H9 (cell line): Measurements from ENCODE around the gene NTN3. TPM values are rescaled to one million over a fixed set of nuclear protein-coding genes. Genes with fewer than 3 reads are reported as not detected.

Experiments used
- DNase-seq: peaks from one replicate; pipeline ENCODE4 v3.0.0-alpha.2; 2017
- H2AFZ ChIP-seq: one replicate; pipeline ENCODE4 v1.6.1; 2013; ENCODE audit warnings: mild to moderate bottlenecking, low read length, control low read depth, moderate library complexity
- H2AK5ac ChIP-seq: 2 replicates; pipeline ENCODE4 v1.6.1; 2013; ENCODE audit warnings: low read length, control low read depth, mixed read lengths; ENCODE audit not compliant: insufficient read length
- H2BK120ac ChIP-seq: one replicate; pipeline ENCODE4 v1.6.1; 2013; ENCODE audit warnings: low read depth, mild to moderate bottlenecking, low read length, control low read depth, inconsistent platforms; ENCODE audit not compliant: poor library complexity, severe bottlenecking
- H2BK12ac ChIP-seq: 2 replicates; pipeline ENCODE4 v1.6.1; 2013; ENCODE audit warnings: low read length, control low read depth, mixed read lengths, low read depth; ENCODE audit not compliant: insufficient read length
- H2BK15ac ChIP-seq: 2 replicates; pipeline ENCODE4 v1.6.1; 2013; ENCODE audit warnings: low read depth, low read length, control low read depth
- H2BK20ac ChIP-seq: one replicate; pipeline ENCODE4 v1.6.1; 2013; ENCODE audit warnings: low read depth, mild to moderate bottlenecking, low read length, control low read depth, inconsistent platforms; ENCODE audit not compliant: poor library complexity, severe bottlenecking
- H2BK5ac ChIP-seq: 2 replicates; pipeline ENCODE4 v1.6.1; 2013; ENCODE audit warnings: low read length, control low read depth, mixed read lengths; ENCODE audit not compliant: insufficient read length
- H3K14ac ChIP-seq: 2 replicates; pipeline ENCODE4 v1.6.1; 2013; ENCODE audit warnings: low read length, control low read depth; ENCODE audit not compliant: insufficient read depth
- H3K18ac ChIP-seq: 2 replicates; pipeline ENCODE4 v1.6.1; 2013; ENCODE audit warnings: low read depth, mild to moderate bottlenecking, mixed read lengths, low read length, control low read depth; ENCODE audit not compliant: insufficient read length
- H3K23ac ChIP-seq: 2 replicates; pipeline ENCODE4 v1.6.1; 2013; ENCODE audit warnings: low read length, control low read depth, mixed read lengths, low read depth; ENCODE audit not compliant: insufficient read length
- H3K23me2 ChIP-seq: 2 replicates; pipeline ENCODE4 v1.6.1; 2013; ENCODE audit warnings: low read depth, mild to moderate bottlenecking, mixed read lengths, low read length, control low read depth; ENCODE audit not compliant: insufficient read length, poor library complexity, severe bottlenecking
- H3K27ac ChIP-seq: 2 replicates; pipeline ENCODE4 v1.5.1; 2013; ENCODE audit warnings: low read length, control low read depth, mixed read lengths, low read depth; ENCODE audit not compliant: insufficient read length
- H3K27me3 ChIP-seq: 2 replicates; pipeline ENCODE4 v1.6.1; 2013; ENCODE audit warnings: low read length, control low read depth, inconsistent platforms; ENCODE audit not compliant: insufficient read depth
- H3K4ac ChIP-seq: 2 replicates; pipeline ENCODE4 v1.6.1; 2013; ENCODE audit warnings: low read depth, mild to moderate bottlenecking, control low read depth, inconsistent platforms, low read length, moderate library complexity
- H3K4me1 ChIP-seq: 2 replicates; pipeline ENCODE4 v1.6.1; 2013; ENCODE audit warnings: low read length, control low read depth, inconsistent platforms; ENCODE audit not compliant: insufficient read depth
- H3K4me2 ChIP-seq: 2 replicates; pipeline ENCODE4 v1.6.1; 2013; ENCODE audit warnings: low read length, control low read depth, mixed read lengths; ENCODE audit not compliant: insufficient read length, insufficient read depth
- H3K56ac ChIP-seq: 2 replicates; pipeline ENCODE4 v1.6.1; 2013; ENCODE audit warnings: low read depth, mild to moderate bottlenecking, mixed read lengths, low read length, control low read depth; ENCODE audit not compliant: insufficient read length
- H3K79me1 ChIP-seq: 2 replicates; pipeline ENCODE4 v1.6.1; 2013; ENCODE audit warnings: low read depth, mild to moderate bottlenecking, moderate library complexity, low read length, control low read depth, inconsistent platforms; ENCODE audit not compliant: insufficient read depth, poor library complexity, severe bottlenecking
- H3K79me2 ChIP-seq: 2 replicates; pipeline ENCODE4 v1.6.1; 2013; ENCODE audit warnings: low read length, control low read depth, inconsistent platforms; ENCODE audit not compliant: insufficient read depth
- H3K9ac ChIP-seq: 2 replicates; pipeline ENCODE4 v1.6.1; 2013; ENCODE audit warnings: low read length, control low read depth, mixed read lengths; ENCODE audit not compliant: insufficient read length; ENCODE audit errors: extremely low read depth
- H3K9me3 ChIP-seq: one replicate; pipeline ENCODE4 v1.6.1; 2013; ENCODE audit warnings: low read depth, low read length, inconsistent platforms; ENCODE audit not compliant: control insufficient read depth
- H3T11ph ChIP-seq: one replicate; pipeline ENCODE4 v1.6.1; 2013; ENCODE audit warnings: mild to moderate bottlenecking, low read length, control low read depth, inconsistent platforms
- H4K20me1 ChIP-seq: one replicate; pipeline ENCODE4 v1.6.1; 2013; ENCODE audit not compliant: control insufficient read depth, insufficient read length, insufficient read depth
- H4K5ac ChIP-seq: 2 replicates; pipeline ENCODE4 v1.6.1; 2013; ENCODE audit warnings: low read depth, mild to moderate bottlenecking, mixed read lengths, low read length, control low read depth; ENCODE audit not compliant: insufficient read length
- H4K8ac ChIP-seq: replicated peaks from 2 replicates; pipeline ENCODE4 v1.6.1; 2013; ENCODE audit warnings: low read length, control low read depth, mixed read lengths, low read depth; ENCODE audit not compliant: insufficient read length
- H4K91ac ChIP-seq: 2 replicates; pipeline ENCODE4 v1.6.1; 2013; ENCODE audit warnings: low read depth, mild to moderate bottlenecking, moderate library complexity, mixed read lengths, low read length, control low read depth; ENCODE audit not compliant: insufficient read length
- H3K27ac Mint-ChIP-seq, 3 experiments: 2 replicates in 2 of 3; 3 replicates in 1 of 3; pipeline ENCODE4 v1.8.0; 2020 to 2021; ENCODE audit warnings: mixed read lengths in 3 of 3, mild to moderate bottlenecking in 1 of 3, moderate library complexity in 1 of 3
- H3K27me3 Mint-ChIP-seq: 2 replicates; pipeline ENCODE4 v1.8.0; 2021; ENCODE audit warnings: low read depth, mild to moderate bottlenecking, moderate library complexity, mixed read lengths
- H3K36me3 Mint-ChIP-seq, 3 experiments: 2 replicates in 2 of 3; 3 replicates in 1 of 3; pipeline ENCODE4 v1.8.0; 2020 to 2021; ENCODE audit warnings: low read depth in 3 of 3, mixed read lengths in 3 of 3; ENCODE audit not compliant: insufficient read depth in 1 of 3
- H3K4me1 Mint-ChIP-seq, 2 experiments: 2 replicates each; pipeline ENCODE4 v1.8.0; 2020; ENCODE audit warnings: mixed read lengths in 2 of 2
- H3K4me3 Mint-ChIP-seq, 2 experiments: 2 replicates in 1 of 2; 3 replicates in 1 of 2; pipeline ENCODE4 v1.8.0; 2020 to 2021; ENCODE audit warnings: mild to moderate bottlenecking in 2 of 2, mixed read lengths in 2 of 2, moderate library complexity in 1 of 2
- H3K9me3 Mint-ChIP-seq, 2 experiments: 2 replicates in 1 of 2; 3 replicates in 1 of 2; pipeline ENCODE4 v1.8.0; 2020; ENCODE audit warnings: mild to moderate bottlenecking in 2 of 2, mixed read lengths in 2 of 2, moderate library complexity in 1 of 2
- CTCF ChIP-seq: fragments of 200-600 bp; sonication (generic); conservative IDR thresholded peaks from 3 replicates; pipeline ENCODE4 v1.8.0; 2021; ENCODE audit warnings: antibody characterized with exemption, mild to moderate bottlenecking
- WGBS: extraction: QIAGEN DNeasy Blood & Tissue Kit; methylation state at CpG from one replicate; pipeline ENCODE4 v1.1.7; 2013; ENCODE audit warnings: missing lambda C conversion rate, low lambda C conversion rate, mixed read lengths; ENCODE audit not compliant: insufficient read length; ENCODE audit errors: extremely low coverage; 5-methylcytosine and 5-hydroxymethylcytosine counted together
- total RNA-seq: library from RNA; stranded (reverse); gene quantifications from 2 replicates; pipeline ENCODE4 v1.2.1, GENCODE V29; 2021

Gene NTN3
- total RNA-seq, 1 experiment from 2014 or later, result 1.3 TPM

GRCh38 chr16:2490190-2491105 is 19.4 kb downstream of the NTN3 start:
- H3K79me1 ChIP-seq, result no peaks in the 10 kb centered on the region
- no peak overlapping the region for H4K8ac ChIP-seq
- Mint-ChIP-seq H3K9me3 (no peaks in the 10 kb centered on the region), H3K27me3 (no peaks in the 10 kb centered on the region), H3K4me3 (no peak overlapping the region), H3K36me3 (no peaks in the 10 kb centered on the region), H3K4me1 (peaks cover 6 to 9% of the 10 kb centered on the region in 2 experiments), H3K27ac (no peak overlapping the region)
- H2AK5ac ChIP-seq, result no peak overlapping the region
- H3K79me2 ChIP-seq, result no peaks in the 10 kb centered on the region
- H3K27ac ChIP-seq, result no peak overlapping the region
- H3K14ac ChIP-seq, result no peak overlapping the region
- no peak overlapping the region for H2BK20ac ChIP-seq
- no peak overlapping the region for H4K91ac ChIP-seq
- no peak overlapping the region for H2BK15ac ChIP-seq
- H4K5ac ChIP-seq, result no peak overlapping the region
- no peak overlapping the region for H2BK5ac ChIP-seq
- DNase-seq, result no peak
- H2BK120ac ChIP-seq, result no peak overlapping the region
- H3K23me2 ChIP-seq, result no peaks in the 10 kb centered on the region
- no peak overlapping the region for H3K4me2 ChIP-seq
- no peak overlapping the region for H3K56ac ChIP-seq
- H3K4me1 ChIP-seq, result no peaks in the 10 kb centered on the region
- no peak overlapping the region for H2BK12ac ChIP-seq
- no peak overlapping the region for H2AFZ ChIP-seq
- H3K18ac ChIP-seq, result no peak overlapping the region
- H3K9ac ChIP-seq, result no peak overlapping the region
- no peaks in the 10 kb centered on the region for H3K27me3 ChIP-seq
- no peak overlapping the region for H3K23ac ChIP-seq
- TF ChIP-seq CTCF, result no peak
- no peak overlapping the region for H3T11ph ChIP-seq
- H3K4ac ChIP-seq, result no peak overlapping the region
- no peaks in the 10 kb centered on the region for H3K9me3 ChIP-seq
- H4K20me1 ChIP-seq, result no peaks in the 10 kb centered on the region
- no CpG with 5 or more reads among the region's 23 CpGs for WGBS
